Neural progenitor cell (in vitro differentiated cells): ENCODE results near the gene FAM234B. TPM values are rescaled to one million over a fixed set of nuclear protein-coding genes. Genes with fewer than 3 reads are reported as not detected.

Source experiments
- DNase-seq: peaks from one replicate; pipeline ENCODE4 v3.0.0-alpha.2; 2016; ENCODE audit warnings: low spot score
- H2AFZ ChIP-seq: fragments of 200-600 bp; sonication (generic); replicated peaks from 2 replicates; pipeline ENCODE4 v1.6.1; 2016; ENCODE audit warnings: antibody characterized with exemption
- H3F3A ChIP-seq: fragments of 200-600 bp; sonication (generic); 2 replicates; pipeline ENCODE4 v1.6.1; 2016; ENCODE audit warnings: antibody characterized with exemption, low read depth
- H3K27ac ChIP-seq: fragments of 200-600 bp; sonication (generic); 2 replicates; pipeline ENCODE4 v1.5.1; 2016; ENCODE audit warnings: mild to moderate bottlenecking
- H3K27me3 ChIP-seq: fragments of 200-600 bp; sonication (generic); 2 replicates; pipeline ENCODE4 v1.6.1; 2016; ENCODE audit warnings: mild to moderate bottlenecking, moderate library complexity
- H3K36me3 ChIP-seq: fragments of 200-600 bp; sonication (generic); 2 replicates; pipeline ENCODE4 v1.5.1; 2016
- H3K4me1 ChIP-seq: fragments of 200-600 bp; sonication (generic); 2 replicates; pipeline ENCODE4 v1.6.1; 2016; ENCODE audit warnings: mixed run types
- H3K4me2 ChIP-seq: fragments of 200-600 bp; sonication (generic); 2 replicates; pipeline ENCODE4 v1.6.1; 2016
- H3K4me3 ChIP-seq: fragments of 200-600 bp; sonication (generic); 2 replicates; pipeline ENCODE4 v1.5.1; 2016
- H3K79me2 ChIP-seq: fragments of 200-600 bp; sonication (generic); 2 replicates; pipeline ENCODE4 v1.6.1; 2016; ENCODE audit warnings: low read depth
- H3K9ac ChIP-seq: fragments of 200-600 bp; sonication (generic); 2 replicates; pipeline ENCODE4 v1.6.1; 2016
- H3K9me3 ChIP-seq: fragments of 200-600 bp; sonication (generic); 2 replicates; pipeline ENCODE4 v1.5.1; 2016; ENCODE audit warnings: low read depth
- H4K20me1 ChIP-seq: fragments of 200-600 bp; sonication (generic); 2 replicates; pipeline ENCODE4 v1.6.1; 2016; ENCODE audit warnings: low read depth
- H3K27ac Mint-ChIP-seq: 3 replicates; pipeline ENCODE4 v1.8.0; 2021; ENCODE audit warnings: mixed read lengths
- H3K27me3 Mint-ChIP-seq: 2 replicates; pipeline ENCODE4 v1.8.0; 2022; ENCODE audit warnings: low read depth, mild to moderate bottlenecking, inconsistent platforms, moderate library complexity, mixed read lengths; ENCODE audit not compliant: insufficient read depth
- H3K36me3 Mint-ChIP-seq: 3 replicates; pipeline ENCODE4 v1.8.0; 2021; ENCODE audit warnings: mixed read lengths
- H3K4me1 Mint-ChIP-seq: 3 replicates; pipeline ENCODE4 v1.8.0; 2021; ENCODE audit warnings: mixed read lengths
- H3K4me3 Mint-ChIP-seq: 3 replicates; pipeline ENCODE4 v1.8.0; 2021; ENCODE audit warnings: mild to moderate bottlenecking, moderate library complexity, mixed read lengths
- H3K9me3 Mint-ChIP-seq: 3 replicates; pipeline ENCODE4 v1.8.0; 2020; ENCODE audit warnings: mixed read lengths
- EZH2 ChIP-seq: fragments of 200-600 bp; sonication (generic); IDR thresholded peaks from 2 replicates; pipeline ENCODE4 v1.6.1; 2017; ENCODE audit warnings: antibody characterized with exemption, mild to moderate bottlenecking, moderate library complexity
- EZH2phosphoT487 ChIP-seq: fragments of 200-600 bp; sonication (generic); IDR thresholded peaks from 2 replicates; pipeline ENCODE4 v1.6.1; 2017; ENCODE audit warnings: antibody characterized with exemption
- total RNA-seq: library from RNA; depleted of rRNA; stranded (reverse); fragments of >200 nt; gene quantifications from 2 replicates; pipeline ENCODE4 v1.2.3, GENCODE V29; 2015; ENCODE audit warnings: low replicate concordance
- TF ChIP-seq, protein P1 (sequence below): fragments of 200-600 bp; sonication (generic); IDR thresholded peaks from 2 replicates; pipeline ENCODE4 v1.5.1; 2017; ENCODE audit warnings: antibody characterized with exemption, mild to moderate bottlenecking

FAM234B gene
- total RNA-seq, 1 donor from 2014 or later, result 20.8 TPM

DNA sequence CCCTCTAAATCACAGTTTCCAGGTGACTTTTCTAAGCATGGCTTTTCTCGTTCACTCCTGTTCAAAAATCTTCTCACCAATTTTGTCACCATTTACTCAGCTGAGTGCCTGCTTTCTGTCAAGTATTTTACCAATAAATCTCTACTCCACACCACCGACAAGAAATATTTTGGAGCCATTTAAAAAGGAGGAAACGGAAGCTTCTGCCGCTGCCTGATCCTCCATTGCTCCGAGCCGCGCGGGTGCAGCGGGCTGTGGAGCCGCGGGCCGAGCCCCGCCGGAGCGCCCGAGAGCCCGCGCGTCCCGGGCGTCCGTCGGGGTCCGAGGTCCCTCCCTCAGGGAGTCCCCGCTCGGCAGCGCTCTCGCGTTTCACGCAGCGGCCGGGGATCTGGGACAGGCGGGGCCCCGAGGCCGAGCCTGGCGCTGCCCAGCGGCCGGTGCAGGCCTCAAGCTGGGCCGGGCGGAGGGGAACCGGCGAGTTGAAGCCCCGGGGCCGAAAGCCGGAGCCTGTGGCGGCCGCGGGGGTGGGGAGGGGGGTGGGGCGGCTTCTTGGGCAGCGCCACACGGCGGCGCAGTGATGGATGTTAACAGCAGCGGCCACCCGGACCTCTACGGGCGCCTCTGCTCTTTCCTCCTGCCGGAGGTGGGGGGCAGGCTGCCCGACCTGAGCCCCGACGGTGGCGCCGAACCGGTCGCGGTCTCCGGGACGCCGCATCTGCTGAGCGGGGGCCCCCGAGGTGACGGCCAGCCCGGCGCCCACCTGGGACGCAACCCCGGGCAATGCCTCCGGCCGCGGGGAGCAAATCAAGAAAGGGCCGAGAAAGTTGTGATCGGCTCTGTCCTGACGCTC, 43.0 kb upstream of the FAM234B start:
- Histone ChIP-seq H3K27me3 (peaks cover 13% of the 10 kb centered on the region), H3K4me2 (peak overlapping the region; percentile 84), H4K20me1 (no peaks in the 10 kb centered on the region), H2AFZ (peak overlapping the region; percentile 74), H3K27ac (no peak overlapping the region), H3K36me3 (no peaks in the 10 kb centered on the region), H3K79me2 (no peaks in the 10 kb centered on the region), H3K9me3 (no peaks in the 10 kb centered on the region), H3K9ac (no peak overlapping the region), H3K4me3 (peak overlapping the region; percentile 74), H3F3A (peaks cover 8% of the 10 kb centered on the region), H3K4me1 (peaks cover 6% of the 10 kb centered on the region)
- Mint-ChIP-seq H3K36me3 (peaks cover 9% of the 10 kb centered on the region), H3K27ac (peak overlapping the region; percentile 44), H3K27me3 (peaks cover 6% of the 10 kb centered on the region), H3K4me1 (peaks cover 31% of the 10 kb centered on the region), H3K9me3 (no peaks in the 10 kb centered on the region), H3K4me3 (peak overlapping the region; percentile 97)
- peak; percentile 89 for DNase-seq
- TF ChIP-seq, protein P1, sequence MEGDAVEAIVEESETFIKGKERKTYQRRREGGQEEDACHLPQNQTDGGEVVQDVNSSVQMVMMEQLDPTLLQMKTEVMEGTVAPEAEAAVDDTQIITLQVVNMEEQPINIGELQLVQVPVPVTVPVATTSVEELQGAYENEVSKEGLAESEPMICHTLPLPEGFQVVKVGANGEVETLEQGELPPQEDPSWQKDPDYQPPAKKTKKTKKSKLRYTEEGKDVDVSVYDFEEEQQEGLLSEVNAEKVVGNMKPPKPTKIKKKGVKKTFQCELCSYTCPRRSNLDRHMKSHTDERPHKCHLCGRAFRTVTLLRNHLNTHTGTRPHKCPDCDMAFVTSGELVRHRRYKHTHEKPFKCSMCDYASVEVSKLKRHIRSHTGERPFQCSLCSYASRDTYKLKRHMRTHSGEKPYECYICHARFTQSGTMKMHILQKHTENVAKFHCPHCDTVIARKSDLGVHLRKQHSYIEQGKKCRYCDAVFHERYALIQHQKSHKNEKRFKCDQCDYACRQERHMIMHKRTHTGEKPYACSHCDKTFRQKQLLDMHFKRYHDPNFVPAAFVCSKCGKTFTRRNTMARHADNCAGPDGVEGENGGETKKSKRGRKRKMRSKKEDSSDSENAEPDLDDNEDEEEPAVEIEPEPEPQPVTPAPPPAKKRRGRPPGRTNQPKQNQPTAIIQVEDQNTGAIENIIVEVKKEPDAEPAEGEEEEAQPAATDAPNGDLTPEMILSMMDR, result peak; percentile 51
- TF ChIP-seq EZH2phosphoT487 (no peak), EZH2 (no peak)

DNA sequence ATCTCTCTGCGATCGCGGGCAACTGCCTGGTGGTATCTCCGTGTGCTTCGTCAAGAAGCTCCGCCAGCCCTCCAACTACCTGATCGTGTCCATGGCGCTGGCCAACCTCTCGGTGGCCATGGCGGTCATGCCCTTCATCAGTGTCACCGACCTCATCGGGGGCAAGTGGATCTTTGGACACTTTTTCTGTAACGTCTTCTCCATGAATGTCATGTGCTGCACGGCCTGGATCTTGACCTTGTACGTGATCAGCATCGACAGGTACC, 42.5 kb upstream of the FAM234B start:
- Mint-ChIP-seq H3K4me3 (peak overlapping the region; percentile 90), H3K4me1 (peaks cover 31% of the 10 kb centered on the region), H3K27ac (peak overlapping the region; percentile 88), H3K27me3 (peaks cover 6% of the 10 kb centered on the region), H3K9me3 (no peaks in the 10 kb centered on the region), H3K36me3 (peaks cover 9% of the 10 kb centered on the region)
- Histone ChIP-seq H3K36me3 (no peaks in the 10 kb centered on the region), H3K9me3 (no peaks in the 10 kb centered on the region), H3K9ac (no peak overlapping the region), H3K4me3 (peak overlapping the region; percentile 74), H3K4me2 (peak overlapping the region; percentile 84), H3K27ac (no peak overlapping the region), H2AFZ (peak overlapping the region; percentile 74), H3K4me1 (peaks cover 6% of the 10 kb centered on the region), H4K20me1 (no peaks in the 10 kb centered on the region), H3F3A (peaks cover 8% of the 10 kb centered on the region), H3K79me2 (no peaks in the 10 kb centered on the region), H3K27me3 (peaks cover 13% of the 10 kb centered on the region)
- TF ChIP-seq EZH2phosphoT487, result no peak
- no peak for TF ChIP-seq EZH2
- TF ChIP-seq, protein P1, result no peak
- no peak for DNase-seq

DNA sequence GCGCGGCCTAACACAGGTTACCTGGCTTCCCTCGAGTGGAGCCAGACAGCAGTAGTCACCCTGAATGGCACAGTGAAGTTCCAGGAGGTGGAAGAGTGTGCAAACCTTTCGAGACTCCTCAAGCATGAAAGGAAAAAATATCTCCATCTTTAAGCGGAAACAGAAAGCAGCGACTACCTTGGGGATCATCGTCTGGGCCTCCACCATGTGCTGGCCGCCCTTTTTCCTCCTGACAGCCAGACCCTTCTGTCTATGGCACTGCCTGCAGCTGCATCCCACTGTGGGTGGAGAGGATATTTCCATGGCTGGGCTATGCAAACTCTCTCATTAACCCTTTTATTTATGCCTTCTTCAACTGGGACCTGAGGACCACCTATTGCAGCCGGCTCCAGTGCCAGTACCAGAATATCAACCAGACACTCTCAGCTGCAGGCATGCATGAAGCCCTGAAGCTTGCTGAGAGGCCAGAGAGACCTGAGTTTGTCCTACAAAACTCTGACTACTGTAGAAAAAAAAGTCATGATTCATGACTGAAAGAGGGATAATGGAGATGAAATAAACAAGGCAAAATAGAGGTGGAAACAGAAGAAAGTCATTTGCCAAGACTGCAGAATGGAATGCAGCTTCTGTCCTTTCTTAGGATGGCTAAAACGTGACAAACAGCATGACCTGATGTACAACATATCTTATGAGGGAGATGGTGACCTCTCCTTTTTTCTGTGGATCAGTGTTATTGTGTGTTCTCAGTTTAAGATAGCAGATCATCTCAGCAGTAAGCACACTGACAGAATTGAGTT, 41.7 kb upstream of the FAM234B start:
- no peak overlapping the region for H3K9ac ChIP-seq
- no peak overlapping the region for H3K4me3 ChIP-seq
- peaks cover 6% of the 10 kb centered on the region for H3K4me1 ChIP-seq
- no peak overlapping the region for H2AFZ ChIP-seq
- Mint-ChIP-seq H3K9me3 (no peaks in the 10 kb centered on the region), H3K27ac (no peak overlapping the region), H3K36me3 (peaks cover 6% of the 10 kb centered on the region), H3K4me3 (peak overlapping the region; percentile 90), H3K27me3 (peaks cover 6% of the 10 kb centered on the region), H3K4me1 (peaks cover 27% of the 10 kb centered on the region)
- H3K36me3 ChIP-seq, result no peaks in the 10 kb centered on the region
- no peaks in the 10 kb centered on the region for H3K9me3 ChIP-seq
- no peaks in the 10 kb centered on the region for H4K20me1 ChIP-seq
- H3F3A ChIP-seq, result peaks cover 8% of the 10 kb centered on the region
- TF ChIP-seq EZH2phosphoT487 (no peak), EZH2 (no peak)
- TF ChIP-seq, protein P1, result no peak
- DNase-seq, result no peak
- no peaks in the 10 kb centered on the region for H3K79me2 ChIP-seq
- no peak overlapping the region for H3K4me2 ChIP-seq
- H3K27me3 ChIP-seq, result peaks cover 13% of the 10 kb centered on the region
- no peak overlapping the region for H3K27ac ChIP-seq
